Measurements from ENCODE around the gene GLDN.

GLDN gene

DNA sequence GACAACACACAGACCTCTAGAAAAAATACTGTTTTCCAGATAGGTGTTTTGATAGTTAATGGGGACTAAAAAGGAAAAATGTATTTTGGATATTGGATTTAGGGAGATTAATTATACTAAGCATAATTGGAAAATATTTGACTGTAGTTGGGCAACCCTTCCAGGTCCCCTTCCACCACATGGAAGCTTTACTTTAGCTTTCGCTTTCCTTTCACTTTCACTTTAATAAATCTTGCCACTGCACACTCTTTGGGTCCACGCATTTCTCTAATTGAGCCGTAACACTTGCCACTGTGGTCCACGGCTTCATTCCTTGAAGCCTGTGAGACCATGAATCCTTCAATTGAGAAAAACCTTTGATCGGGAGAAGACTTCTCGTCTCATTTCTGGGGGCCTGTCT lies 15.5 kb downstream of the GLDN start:
- no peak for DNase-seq (ENCODE audit: low spot score)

- no peak for DNase-seq (ENCODE audit: low spot score)
These were observed 18.5 kb downstream of the GLDN start for GRCh38 chr15:51359981-51360380.

- no peak for DNase-seq (ENCODE audit: low spot score)
These were observed 21.9 kb downstream of the GLDN start for GRCh38 chr15:51363383-51363782.

- no peak for DNase-seq (ENCODE audit: low spot score)
These were observed 24.0 kb downstream of the GLDN start for GRCh38 chr15:51365417-51365816.

DNA sequence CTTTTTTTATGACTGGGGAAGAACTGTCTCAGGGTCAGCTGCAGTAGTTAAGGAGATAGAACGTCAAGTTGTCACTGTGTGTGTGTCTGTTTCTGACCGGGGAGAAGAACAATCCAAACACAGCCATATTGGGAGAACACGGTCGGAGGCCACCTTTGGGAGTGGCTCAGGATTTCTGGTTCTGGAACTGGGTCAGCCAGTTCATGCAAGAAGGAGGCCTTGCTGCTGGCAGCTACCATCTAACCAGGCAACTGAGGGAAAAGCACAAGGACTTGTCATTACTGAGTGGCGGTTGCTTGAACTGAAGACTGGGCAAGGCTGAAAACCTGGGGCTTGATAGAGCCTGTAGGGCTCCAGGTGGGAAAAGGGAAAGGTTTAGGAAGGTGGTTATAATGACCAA lies 24.6 kb downstream of the GLDN start:
- DNase-seq (ENCODE audit: low spot score) = no peak

- DNase-seq (ENCODE audit: low spot score) = no peak
These were observed 25.5 kb downstream of the GLDN start for GRCh38 chr15:51366920-51367319.

DNA sequence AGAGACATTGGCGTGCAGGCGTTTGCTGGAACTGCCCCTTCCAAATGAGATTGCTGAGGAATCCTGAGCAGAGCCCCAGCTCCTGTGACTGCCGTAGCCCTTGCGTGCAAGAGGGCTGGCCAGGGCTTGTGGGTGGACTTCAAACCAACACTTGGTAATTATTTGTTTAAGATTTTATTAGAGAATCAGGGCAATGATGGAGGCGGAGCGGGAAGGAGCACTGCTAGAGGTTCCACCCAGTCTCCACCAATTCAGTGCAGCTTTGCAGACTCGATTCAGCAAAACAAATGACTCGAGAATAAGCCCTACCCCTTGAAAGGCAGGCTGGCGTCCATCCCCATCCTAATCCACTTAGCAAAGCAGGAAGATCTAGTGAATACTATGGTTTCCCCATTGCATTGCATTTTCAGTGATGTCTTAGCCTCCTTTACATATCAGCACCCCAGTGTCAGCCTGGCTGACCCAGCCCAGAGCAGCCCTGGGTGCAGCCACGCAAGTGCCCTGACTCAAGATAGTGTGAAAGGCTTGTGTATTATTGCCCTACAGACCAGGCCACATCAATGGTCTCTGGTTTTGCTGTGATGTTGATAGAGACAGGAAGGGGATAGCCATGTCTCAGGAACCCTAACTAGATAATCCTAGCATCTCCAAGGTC lies 26.0 kb downstream of the GLDN start:
- DNase-seq (ENCODE audit: low spot score) = no peak

- DNase-seq (ENCODE audit: low spot score) = no peak
These were observed 26.9 kb downstream of the GLDN start for GRCh38 chr15:51368307-51368706.

DNA sequence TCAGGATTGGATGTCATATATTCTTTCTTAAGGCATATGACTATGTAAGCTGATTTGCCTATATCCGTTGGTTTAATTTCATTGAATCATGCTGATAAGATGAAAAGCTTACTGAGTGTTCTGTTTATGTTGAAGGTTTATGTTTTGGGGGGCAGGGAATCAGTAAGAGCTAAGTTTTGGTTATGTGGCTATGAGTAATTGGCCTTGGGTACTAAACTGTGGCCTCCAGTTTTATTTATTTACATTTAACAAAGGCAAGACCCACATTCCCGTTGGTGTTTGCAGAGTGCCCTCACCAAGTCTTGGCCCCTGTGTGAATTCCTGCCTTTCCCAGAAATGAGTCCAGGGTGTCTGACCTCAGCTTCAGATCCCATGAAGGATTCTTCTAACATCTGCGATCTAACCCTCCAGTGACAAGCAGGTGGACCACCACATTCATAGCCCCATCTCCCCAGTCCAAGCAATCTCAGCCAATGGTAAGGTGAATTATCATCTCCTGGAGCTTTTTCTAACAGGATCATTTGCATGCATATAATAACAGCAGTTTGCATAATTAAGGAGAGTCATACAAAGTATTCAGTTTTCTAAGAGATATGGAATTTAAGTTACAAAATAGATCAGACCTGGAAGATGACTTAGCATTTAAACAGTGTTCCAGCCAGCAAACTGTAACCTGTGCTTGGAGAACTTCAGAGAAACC lies 27.4 kb downstream of the GLDN start:
- DNase-seq (ENCODE audit: low spot score) = no peak

- DNase-seq (ENCODE audit: low spot score) = no peak
These were observed 28.0 kb downstream of the GLDN start for GRCh38 chr15:51369451-51369761.

GRCh38 chr15:51371266-51371665 lies 29.8 kb downstream of the GLDN start:
- DNase-seq (ENCODE audit: low spot score) = no peak

DNA sequence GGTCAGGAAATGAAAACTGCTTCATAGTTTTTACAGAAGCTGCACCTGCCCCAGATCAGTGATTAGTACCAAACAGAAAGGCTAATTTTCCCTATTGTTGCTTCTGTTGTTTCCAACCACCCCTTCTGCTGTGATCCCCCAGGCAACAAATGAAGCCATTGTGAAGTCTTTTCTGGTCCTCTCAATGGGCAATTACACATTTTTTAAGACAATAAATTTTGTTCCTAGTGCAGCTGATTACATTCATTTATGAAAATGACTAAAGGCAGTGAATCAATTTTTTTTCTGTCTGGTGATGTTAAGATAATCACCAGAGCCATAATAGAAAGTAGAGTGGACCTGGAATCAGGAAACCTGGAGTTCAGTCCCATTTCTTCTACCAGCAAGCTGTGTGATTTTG lies 32.7 kb downstream of the GLDN start:
- DNase-seq (ENCODE audit: low spot score) = peak; percentile 60

DNA sequence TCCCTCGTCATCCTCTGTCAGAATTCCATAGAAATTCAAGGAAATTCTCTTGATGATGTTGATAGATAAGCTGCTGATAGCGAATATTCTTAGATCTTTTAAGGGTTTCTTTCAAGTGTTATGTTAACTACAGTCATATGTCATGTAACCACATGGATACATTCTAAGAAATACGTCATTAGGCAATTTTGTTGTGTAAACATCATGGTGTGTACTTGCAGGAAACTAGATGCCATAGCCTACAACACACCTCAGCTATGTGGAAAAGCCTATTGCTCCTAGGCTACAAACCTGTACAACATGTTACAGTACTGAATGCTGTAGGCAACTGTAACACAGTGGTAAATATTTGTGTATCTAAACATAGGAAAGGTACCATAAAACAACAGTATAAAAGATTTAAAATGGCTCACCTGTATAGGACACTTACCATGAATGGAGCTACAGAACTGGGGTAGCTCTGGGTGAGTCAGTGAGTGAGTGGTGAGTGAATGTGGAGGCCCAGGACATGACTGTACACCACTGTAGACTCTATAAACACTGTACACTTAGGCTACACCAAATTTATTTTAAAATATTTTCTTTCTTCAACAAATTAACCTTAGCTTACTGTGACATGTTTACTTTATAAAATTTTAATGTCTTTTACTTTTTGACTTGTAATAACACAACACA lies 34.6 kb downstream of the GLDN start:
- no peak for DNase-seq (ENCODE audit: low spot score)

DNA sequence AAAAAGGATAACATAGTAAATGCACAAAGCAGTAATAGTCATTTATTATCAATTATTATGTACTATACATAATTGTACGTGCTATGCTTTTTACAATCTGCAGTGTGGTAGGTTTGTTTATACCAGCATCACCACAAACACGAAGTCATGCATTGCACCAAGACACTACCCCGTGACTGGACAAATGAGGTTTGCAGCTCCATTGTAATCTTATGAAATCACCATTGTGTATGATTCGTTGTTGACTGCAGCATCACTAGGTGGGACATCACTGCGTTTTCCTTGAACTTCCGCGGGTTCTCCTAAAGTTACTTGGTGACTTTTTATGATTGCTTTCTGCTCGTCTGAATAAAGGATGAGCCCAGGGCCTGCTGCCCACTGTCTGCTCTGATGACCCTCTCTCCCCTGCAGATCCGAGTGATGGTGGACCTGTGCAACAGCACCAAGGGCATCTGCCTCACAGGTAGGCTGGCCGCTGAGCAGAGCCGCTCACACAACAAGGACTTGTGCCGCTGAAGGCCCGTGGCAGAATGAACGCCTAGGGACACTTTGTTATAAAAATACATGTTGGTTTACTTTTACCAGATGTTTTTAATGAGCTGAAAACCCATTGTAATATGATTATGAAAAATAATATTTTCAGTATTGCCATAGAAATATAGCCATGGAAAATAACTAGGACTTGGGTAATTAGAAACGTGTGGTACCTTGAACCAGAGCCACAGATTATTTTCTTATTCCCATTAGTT lies 35.8 kb downstream of the GLDN start:
- peak; percentile 67 for DNase-seq (ENCODE audit: low spot score)

DNA sequence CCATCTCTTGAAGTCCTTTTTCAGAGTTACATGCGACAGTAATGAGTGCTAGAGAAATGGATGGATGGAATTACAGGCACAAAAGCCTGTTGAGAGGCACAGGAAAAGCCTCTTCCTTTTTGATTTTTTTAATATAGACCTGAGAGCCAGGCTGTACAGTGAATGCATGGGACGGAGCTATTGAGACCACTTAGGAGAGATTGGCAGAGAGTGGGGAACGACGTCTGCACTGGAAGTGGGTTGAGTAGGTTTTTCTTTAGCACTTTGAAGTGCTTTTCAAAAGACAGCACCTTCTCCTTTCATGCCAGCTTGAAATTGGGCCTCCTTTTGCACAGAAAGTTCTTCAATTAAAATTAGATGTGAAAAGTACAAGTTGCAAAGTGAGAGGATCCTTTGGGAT lies 37.0 kb downstream of the GLDN start:
- no peak for DNase-seq (ENCODE audit: low spot score)

DNA sequence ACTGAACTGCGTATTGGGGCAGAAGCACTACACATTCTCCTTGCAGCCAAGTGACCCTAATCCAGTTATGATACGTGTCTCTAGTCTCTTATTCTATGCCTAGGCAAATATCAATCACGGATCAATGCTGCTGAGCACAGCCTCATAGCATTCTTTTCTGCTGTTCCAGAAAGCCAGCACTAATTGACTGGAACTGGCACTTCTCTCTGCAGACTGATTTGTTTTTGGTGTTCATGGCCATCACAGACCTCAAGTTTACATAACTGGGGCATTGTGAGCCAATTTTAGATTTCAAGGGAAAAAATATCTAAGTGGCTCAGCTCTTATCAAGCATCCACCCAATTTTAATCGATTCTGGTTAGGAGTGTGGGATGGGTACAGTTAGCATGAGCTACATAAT lies 37.9 kb downstream of the GLDN start:
- no peak for DNase-seq (ENCODE audit: low spot score)

- DNase-seq (ENCODE audit: low spot score) = peak; percentile 85
These were observed 39.7 kb downstream of the GLDN start for GRCh38 chr15:51380999-51381806.

GRCh38 chr15:51382787-51383186 lies 41.3 kb downstream of the GLDN start:
- no peak for DNase-seq (ENCODE audit: low spot score)

- no peak for DNase-seq (ENCODE audit: low spot score)
These were observed 44.6 kb downstream of the GLDN start for GRCh38 chr15:51386029-51386428.

DNA sequence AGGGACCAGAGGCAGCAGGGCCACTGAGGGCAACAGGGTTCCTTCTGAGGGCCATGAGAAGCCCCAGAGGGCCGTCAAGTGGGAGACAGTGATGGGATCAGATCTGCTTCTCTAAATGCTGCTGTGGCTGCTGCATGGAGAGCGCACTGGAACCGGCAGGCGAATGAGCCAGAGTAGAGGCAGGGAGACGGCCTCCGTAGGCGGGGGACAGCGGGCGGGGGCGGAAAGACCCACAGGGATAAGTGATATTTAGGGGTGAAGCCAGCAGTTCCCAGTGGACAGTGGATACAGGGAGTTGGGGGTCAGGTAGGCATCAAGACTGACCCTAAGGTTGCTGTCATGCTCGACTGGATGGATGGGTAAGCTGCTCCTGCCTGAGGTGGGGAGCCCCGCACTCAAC lies 45.0 kb downstream of the GLDN start:
- DNase-seq (ENCODE audit: low spot score) = no peak

DNA sequence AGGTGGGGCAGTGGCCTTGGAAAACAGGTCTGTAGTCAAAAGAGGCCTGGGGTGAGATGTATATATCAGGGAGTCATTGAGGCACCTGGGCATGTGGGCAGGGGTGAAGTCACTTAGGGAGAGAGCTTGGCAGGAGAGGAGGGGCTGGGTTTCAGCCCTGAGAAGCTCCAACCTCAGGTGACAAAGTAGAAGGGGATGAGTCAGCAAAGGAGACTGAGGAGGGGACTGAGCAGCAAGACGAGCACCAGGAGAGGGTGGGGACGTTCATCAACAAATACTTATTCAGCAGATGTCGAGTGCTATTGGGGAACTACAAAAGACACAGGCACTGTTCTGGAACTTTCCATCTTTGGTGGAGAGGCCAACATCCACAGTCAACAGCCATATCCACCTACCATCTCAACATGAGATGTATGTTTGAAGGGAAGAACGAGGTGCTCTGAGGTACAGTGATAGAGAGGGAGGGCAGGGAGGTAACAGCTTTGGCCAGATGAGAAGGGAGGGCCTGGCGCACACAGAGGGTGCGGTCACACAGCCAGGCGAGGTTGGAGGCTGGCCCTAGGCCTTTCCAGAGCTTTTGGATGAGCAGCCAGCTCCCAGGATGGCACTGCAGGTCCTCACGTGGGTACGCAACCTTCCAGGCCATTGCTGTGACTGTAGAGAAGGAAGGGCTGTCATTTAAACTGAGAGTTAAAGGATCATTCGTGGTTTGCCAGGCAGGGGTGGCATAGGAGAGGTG lies 45.7 kb downstream of the GLDN start:
- no peak for DNase-seq (ENCODE audit: low spot score)
